Loucy (cell line): Measurements from ENCODE around the gene ASIC4.

ENCODE experiments used
- CTCF ChIP-seq: fragments of 200-600 bp; sonication (generic); conservative IDR thresholded peaks from 2 replicates; pipeline ENCODE4 v1.5.1; 2014; ENCODE audit warnings: mild to moderate bottlenecking, antibody characterized with exemption, low read length
- EZH2phosphoT487 ChIP-seq: fragments of 200-600 bp; IDR thresholded peaks from 2 replicates; pipeline ENCODE4 v1.6.1; 2018; ENCODE audit warnings: antibody characterized with exemption, mild to moderate bottlenecking, moderate library complexity, borderline replicate concordance

DNA sequence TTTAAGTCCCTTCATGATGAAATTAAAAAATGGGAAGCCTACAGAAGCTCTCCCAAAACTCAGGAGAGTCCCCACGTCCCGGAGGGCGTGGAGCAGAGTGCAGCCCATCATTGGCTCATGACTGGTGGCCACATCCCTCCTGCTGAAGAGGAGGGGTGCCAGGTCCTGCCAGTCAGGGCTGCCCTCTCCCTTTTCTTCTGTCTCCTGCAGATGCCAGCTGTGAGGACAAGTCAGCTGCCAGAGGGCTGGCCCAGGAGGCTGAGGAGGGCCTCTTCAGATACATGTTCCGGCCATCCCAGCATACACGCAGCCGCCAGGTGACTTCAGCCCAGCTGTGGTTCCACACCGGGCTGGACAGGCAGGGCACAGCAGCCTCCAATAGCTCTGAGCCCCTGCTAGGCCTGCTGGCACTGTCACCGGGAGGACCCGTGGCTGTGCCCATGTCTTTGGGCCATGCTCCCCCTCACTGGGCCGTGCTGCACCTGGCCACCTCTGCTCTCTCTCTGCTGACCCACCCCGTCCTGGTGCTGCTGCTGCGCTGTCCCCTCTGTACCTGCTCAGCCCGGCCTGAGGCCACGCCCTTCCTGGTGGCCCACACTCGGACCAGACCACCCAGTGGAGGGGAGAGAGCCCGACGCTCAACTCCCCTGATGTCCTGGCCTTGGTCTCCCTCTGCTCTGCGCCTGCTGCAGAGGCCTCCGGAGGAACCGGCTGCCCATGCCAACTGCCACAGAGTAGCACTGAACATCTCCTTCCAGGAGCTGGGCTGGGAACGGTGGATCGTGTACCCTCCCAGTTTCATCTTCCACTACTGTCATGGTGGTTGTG lies 60.4 kb downstream of the ASIC4 start:
- TF ChIP-seq EZH2phosphoT487 (no peak), CTCF (no peak)
